Activated T-cell treated with anti-CD3 and anti-CD28 coated beads for 4 hours (primary cell): ENCODE data around the gene CALM3.

Experiments used
- DNase-seq: peaks from one replicate; pipeline ENCODE4 v3.0.0-alpha.2; 2020

The CALM3 gene

DNA sequence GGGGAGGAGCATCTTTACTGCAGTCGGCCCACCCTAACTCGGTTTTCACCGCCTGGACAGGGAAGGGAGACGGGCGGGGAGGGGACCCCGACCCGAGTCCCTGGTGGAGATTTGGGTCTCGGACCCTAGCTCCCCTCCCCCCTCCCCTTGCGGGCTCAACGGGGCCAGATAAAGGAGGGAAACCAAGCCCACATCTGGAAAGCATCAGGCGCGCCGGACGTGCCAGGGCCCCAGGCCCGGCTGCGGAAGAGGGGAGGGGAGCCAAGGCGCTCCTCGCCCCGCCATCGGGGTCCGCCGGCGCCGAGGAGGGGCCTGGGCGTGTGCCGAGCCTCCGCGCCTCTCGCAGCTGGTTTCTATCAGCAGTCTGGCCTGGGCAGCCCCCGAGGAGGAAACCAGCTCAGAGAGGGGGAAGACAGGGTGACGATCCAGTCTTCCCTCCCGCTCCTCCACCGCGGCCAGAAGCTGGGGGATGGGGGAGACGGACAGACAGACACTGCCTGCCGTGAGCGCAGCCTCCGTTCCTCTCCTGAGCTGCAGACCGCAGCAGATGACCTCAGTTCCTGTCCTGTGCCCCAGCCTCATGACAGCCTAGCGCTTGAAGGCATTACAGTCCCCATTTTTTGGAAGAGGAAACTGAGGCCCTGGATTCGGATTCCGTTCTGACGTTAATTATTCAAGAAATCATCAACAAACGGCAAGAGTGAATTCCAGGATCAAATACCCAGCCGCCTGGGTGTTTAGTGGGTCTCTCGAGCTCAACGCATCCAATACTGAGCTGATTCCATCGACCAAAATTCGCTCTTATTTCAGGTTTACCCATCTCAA lies 38.4 kb downstream of the CALM3 start:
- DNase-seq, result no peak

DNA sequence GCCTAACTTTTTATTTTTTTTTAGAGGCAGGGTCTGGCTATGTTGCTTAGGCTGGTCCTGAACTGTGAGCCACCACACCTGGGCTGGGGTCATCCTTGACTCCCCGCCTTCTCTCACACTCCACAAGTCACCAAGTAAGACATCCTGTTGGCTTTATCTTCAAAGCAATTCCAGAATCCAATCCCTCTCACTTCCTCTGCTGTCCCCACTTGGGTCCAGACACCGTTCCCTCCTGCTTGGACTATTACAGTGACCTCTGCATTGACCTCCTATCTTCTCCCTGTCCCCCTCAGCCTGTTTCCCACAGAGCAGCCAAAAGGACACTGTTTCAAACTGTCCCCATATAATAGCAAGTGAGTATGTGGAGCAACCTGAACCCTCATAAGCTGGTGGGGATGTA lies 39.5 kb downstream of the CALM3 start:
- DNase-seq, result no peak

DNA sequence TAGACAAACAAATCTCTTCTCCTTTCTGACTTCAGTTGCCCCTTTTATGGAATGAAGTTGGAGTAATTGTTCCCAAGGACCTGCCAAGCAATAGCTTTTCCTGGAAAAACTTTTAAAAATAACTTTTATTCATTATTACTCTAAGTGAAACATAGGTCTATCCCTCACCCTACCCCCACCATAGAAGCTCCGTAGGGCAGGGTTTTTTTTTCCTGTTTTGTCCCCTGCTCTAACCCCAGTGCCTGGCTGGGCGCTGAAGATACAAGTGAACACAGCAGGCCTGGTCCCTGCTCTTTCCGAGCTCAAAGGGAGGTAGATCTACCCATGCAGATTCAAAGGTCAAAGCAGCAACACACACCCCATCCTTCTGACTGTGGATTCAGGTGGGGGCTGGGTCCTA lies 43.6 kb downstream of the CALM3 start:
- no peak for DNase-seq

DNA sequence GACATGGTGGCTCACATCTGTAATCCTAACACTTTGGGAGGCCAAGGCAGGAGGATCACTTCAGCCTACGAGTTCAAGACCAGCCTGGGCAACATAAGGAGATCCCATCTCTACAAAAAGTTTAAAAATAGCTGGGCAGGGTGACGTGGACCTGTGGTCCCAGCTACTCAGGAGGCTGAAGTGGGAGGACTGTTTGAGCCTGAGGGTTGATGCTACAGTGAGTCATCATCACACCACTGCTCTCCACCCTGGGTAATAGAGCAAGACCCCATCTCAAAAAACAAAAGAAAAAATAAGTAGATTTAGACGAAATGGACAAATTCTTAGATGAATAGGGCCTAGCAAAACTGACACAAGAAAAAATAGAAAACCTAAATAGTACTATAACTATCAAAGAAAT lies 45.3 kb downstream of the CALM3 start:
- DNase-seq, result no peak

DNA sequence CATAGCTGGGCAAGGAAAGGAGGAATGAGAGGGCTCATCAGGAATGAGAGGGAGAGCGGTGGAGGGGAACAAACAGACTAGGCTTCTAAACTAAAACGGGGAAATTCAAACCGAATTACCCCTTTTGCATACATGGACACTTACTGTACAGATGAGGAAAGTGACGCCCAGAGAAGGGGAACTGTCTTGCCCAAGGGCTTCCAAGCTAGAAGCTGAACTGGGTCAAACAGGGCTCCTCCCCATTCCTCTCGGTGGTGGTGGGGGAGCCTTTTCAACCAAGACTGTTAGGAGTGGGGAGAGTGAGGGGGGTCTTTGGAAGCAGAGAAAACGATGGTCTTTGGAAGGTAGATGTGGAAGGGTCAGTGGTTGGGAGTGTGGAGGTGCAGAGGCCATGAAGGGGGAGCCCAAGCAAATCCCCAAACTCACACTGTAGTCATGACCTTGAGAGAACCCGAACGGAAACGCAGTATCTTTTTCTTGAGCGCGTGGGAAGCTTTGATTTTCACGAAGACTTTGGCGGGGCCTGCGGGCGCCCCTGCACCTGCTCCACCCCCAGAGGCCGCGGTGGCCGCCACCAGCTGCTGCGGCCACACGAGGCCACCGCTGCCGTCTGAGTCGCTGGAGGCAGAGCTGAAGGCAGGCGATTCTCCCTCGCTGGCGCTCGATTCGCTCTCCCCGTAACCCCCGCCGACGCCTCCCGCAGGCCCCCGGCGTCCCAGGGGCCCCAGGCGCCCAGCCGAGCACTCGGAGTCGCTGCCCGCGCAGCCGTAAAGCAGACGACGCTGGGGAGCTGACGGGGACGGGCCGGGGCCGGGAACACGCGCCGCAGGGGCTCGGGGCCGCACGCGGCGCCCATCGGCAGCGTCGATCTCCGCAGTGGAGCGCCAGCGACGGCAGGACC lies 47.2 kb downstream of the CALM3 start:
- no peak for DNase-seq

DNA sequence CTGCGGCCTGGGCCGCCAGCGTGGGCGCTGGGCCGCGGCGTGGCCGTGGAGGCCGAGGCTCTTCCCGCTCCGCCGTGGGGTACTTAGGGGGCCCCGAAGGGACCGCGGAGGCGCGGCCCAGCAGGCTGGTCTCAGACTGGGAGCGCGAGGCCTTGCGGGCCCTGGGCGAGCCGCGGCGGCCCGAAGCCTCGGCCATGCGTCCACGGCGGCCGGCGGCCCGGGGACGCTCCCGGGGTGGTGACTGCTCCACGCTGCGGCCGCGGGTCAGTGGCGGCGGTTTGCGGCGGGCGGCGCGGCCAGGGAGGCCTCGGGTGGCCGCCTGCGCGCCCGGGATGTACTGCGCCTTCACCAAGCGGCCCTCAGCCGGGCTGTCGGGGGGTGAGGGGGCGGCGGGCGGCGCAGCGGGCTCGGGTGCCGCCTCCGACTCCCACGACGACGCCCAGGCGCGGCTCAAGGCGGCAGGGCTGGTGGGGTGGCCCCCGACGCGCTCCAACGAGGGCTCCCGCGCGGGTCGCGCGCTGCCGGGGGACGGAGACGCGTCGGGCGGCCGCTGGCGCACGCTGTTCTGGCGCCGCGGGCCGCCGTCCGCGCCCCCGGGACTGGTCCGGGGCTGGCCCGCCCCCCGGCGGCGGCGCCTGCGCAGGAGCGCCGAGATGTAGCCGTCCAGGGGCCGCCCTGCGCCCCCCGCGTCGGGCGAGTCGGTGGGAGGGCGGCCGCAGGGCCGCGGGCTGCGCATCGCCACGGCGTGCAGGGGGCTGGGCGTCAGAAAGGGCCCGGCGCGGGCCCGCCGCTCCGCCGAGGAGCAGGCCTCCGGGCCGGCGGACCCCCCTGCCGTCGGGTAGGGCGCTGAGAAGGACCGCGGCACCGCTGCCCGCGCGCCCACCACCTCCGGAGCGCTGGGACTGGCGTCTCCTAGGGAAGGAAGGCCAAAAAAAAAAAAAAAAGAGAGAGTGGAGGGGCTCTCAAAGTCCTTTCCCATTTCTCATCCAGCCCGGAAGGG lies 48.1 kb downstream of the CALM3 start:
- no peak for DNase-seq

DNA sequence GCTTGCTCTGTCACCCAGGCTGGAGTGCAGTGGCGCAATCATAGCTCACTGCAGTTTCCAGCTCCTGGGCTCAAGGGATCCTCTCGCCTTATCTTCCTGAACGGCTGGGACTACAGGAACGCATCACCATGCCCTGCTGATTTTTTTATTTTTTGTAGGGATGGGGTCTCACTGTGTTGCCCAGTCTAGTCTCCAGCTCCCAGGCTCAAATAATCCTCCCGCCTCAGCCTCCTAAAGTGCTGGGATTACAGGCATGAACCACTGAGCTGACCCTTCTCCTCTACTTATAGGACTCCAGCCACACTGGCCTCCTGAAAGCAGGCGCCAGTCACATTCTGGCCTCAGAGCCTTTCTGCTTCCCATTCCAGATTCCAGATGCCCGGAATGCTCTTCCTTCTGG lies 49.3 kb downstream of the CALM3 start:
- DNase-seq, result no peak

DNA sequence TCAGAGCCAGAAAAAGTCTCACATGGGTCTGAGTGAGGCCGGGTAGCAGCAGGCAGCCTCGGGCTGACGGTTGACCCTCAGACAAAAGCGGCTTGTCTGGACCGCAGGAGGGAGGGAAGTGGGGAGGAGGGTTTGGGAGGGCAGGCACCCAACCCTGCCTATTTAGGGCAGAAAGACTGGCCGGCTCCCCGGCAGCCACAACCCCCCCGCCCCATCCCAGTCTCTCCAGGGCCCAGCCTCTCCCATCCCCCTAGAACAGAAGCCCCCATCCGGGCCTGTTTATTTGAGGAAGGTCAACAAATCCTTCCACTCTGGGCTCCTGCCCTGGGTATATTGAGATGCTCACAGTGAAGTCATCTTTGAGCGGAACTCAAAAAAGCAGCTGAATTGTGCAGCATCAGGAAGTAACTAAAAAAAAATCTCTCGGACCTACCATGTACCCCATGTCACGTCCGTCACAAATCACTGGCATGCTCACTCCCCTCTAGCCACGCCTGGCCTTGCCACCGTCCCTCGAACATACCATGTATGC lies 53.6 kb downstream of the CALM3 start:
- DNase-seq, result no peak

DNA sequence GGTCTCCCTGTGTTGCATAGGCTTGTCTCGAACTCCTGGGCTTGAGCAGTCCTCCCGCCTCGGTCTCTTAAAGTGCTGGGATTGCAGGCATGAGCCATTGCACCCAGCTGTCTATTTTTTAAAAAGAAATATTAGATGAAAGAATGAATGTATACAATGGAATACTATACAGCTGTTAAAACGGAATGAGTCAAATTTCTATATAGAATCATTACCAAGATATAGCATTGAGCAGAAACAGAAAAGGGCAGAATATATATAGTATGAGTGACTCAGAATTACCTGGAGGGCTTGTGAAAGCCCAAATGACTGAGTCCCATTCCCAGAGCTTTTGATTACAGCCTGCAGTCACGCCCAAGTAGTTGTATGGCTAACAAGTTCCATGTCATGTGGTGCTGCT lies 55.4 kb downstream of the CALM3 start:
- DNase-seq, result no peak

DNA sequence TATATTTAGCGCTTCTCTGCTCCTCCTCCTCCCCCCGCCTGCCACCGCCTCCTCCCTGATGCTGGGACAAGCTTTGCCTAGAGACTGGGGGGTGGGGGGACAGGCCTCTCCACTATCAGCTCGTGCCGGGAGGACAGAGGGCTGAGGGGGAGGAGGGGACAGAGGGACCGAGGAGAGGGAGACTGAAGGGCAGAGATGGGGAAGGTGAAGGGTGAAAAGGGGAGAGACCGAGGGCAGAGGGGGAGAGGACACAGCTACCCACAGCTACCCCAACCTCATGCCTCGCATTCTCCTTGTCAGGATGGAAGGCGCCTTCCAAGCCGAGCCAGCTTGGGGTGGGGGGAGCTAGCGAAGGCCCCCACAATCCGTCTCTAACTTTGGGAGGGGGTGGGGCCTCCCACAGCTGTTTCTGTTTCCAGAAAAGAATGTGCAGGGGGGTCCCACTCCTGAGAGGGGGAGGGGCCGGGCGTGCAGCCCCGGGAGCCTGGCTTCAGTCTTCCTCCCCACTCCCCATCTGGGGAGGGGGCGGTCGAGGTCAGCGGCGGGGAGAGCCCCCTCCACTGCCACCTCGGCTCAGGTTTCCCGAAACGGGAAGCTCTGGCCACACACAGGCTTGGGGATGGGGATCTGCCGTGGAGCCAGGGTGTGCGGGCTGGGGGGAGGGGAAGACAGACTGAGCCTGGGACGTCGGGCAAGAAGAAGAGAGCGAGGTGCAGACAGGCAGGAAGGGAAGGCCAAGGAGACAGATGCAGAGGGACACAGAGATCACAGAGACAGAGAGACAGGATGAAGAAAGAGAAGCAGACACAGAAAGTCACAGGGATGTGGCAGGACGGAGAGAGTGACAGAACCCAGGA lies 58.2 kb downstream of the CALM3 start:
- no peak for DNase-seq

DNA sequence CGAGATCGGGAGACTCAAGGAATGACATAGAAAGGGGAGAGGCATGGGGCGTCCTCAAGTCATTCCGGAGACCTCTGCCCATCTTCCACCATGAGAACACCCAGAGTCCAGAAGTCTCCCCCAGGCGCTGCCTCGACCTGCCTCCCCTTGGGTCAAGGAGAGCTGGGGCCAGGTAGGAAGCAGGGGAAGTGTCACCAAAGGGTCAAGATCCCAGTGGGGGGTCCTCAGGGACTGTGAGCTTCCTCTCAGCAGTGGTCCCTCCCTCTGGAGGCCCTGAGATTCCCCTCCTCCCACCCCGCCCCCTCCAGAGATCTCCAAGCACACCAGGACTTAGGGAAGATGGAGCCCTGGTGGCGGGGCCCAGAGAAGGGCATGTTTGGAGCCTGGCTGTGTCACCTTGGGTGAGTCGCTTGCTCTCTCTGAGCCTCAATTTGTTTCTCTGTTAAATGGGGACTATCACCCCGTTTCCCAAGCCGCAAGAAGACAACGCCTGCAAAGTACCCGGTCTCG lies 58.9 kb downstream of the CALM3 start:
- no peak for DNase-seq
